ENCODE results near the gene SKP1.
A peak's percentile ranks its signal among the peaks of the same experiment; 100 is the strongest.
"Not testable (repeated sequence)": the region's sequence is repeated elsewhere in the genome, so short reads cannot be mapped to it uniquely, and the experiment has no call there.

SKP1 gene

GRCh38 chr5:134177369-134178095, 782 bp upstream of the SKP1 start:
- DNase-seq, result no peak

- DNase-seq, result no peak
Measured at GRCh38 chr5:134175921-134176510, 734 bp downstream of the SKP1 start.

- DNase-seq, result no peak
Measured at GRCh38 chr5:134174841-134175839, 1.6 kb downstream of the SKP1 start.

- DNase-seq, result no peak
Measured at GRCh38 chr5:134171972-134172371, 4.8 kb downstream of the SKP1 start.

GRCh38 chr5:134162592-134162991, 14.2 kb downstream of the SKP1 start:
- DNase-seq, result no peak

GRCh38 chr5:134161513-134162395, 15.0 kb downstream of the SKP1 start:
- no peak for DNase-seq

GRCh38 chr5:134153657-134154056, 23.1 kb downstream of the SKP1 start:
- DNase-seq, result no peak

- no peak for DNase-seq
Measured at GRCh38 chr5:134153241-134153640, 23.5 kb downstream of the SKP1 start.

- DNase-seq, result not testable (repeated sequence)
Measured at GRCh38 chr5:134152173-134152832, 24.4 kb downstream of the SKP1 start.

- DNase-seq, result no peak
Measured at GRCh38 chr5:134151723-134152122, 25.0 kb downstream of the SKP1 start.

- no peak for DNase-seq
Measured at GRCh38 chr5:134149571-134150303, 27.0 kb downstream of the SKP1 start.

- no peak for DNase-seq
Measured at GRCh38 chr5:134148986-134149539, 27.7 kb downstream of the SKP1 start.

GRCh38 chr5:134148316-134148715, 28.4 kb downstream of the SKP1 start:
- DNase-seq, result no peak

- no peak for DNase-seq
Measured at GRCh38 chr5:134146651-134147518, 29.9 kb downstream of the SKP1 start.

- DNase-seq, result peak; percentile 79
Measured at GRCh38 chr5:134145779-134146581, 30.8 kb downstream of the SKP1 start.

- DNase-seq, result no peak
Measured at GRCh38 chr5:134145041-134145757, 31.6 kb downstream of the SKP1 start.

- DNase-seq, result no peak
Measured at GRCh38 chr5:134143944-134144941, 32.5 kb downstream of the SKP1 start.

Measured in stimulated activated CD4-positive, alpha-beta T cell treated with anti-CD3 and anti-CD28 coated beads, Interleukin-1b, Interleukin-23, amount 100 ng/mL, for 48 hours (primary cell).